Aorta (tissue), 5 donors: ENCODE measurements around the gene PACSIN1. TPM values are rescaled to one million over a fixed set of nuclear protein-coding genes. Genes with fewer than 3 reads are reported as not detected.
A peak's percentile ranks its signal among the peaks of the same experiment; 100 is the strongest.

Experiments
- ATAC-seq: fragments of 200-7000 bp; cut with Tn5 transposase; one replicate; pipeline ENCODE4 v1.9.1; 2022; ENCODE audit warnings: moderate library complexity; ENCODE audit not compliant: low FRiP score
- DNase-seq, 2 donors: peaks; one replicate each; pipeline ENCODE4 v3.0.0-alpha.2; 2020
- H3K27ac ChIP-seq, 2 donors: one replicate each; pipeline ENCODE4 v1.5.1; 2013; ENCODE audit warnings: low read length in 2 of 2, mild to moderate bottlenecking in 2 of 2, moderate library complexity in 2 of 2, control low read depth in 1 of 2, inconsistent platforms in 1 of 2, low read depth in 1 of 2
- H3K27me3 ChIP-seq, 2 donors: one replicate each; pipeline ENCODE4 v1.6.1; 2013; ENCODE audit warnings: control low read depth in 1 of 2, low read length in 1 of 2, mild to moderate bottlenecking in 1 of 2, moderate library complexity in 1 of 2; ENCODE audit not compliant: insufficient read depth in 2 of 2, control insufficient read depth in 1 of 2
- H3K36me3 ChIP-seq, 2 donors: one replicate each; pipeline ENCODE4 v1.6.1; 2013; ENCODE audit warnings: control low read depth in 1 of 2, low read length in 1 of 2, mild to moderate bottlenecking in 1 of 2; ENCODE audit not compliant: insufficient read depth in 2 of 2, control insufficient read depth in 1 of 2
- H3K4me1 ChIP-seq, 2 donors: one replicate each; pipeline ENCODE4 v1.6.1; 2013; ENCODE audit warnings: low read length in 2 of 2, control low read depth in 1 of 2, mild to moderate bottlenecking in 1 of 2, moderate library complexity in 1 of 2; ENCODE audit not compliant: insufficient read depth in 2 of 2, control insufficient read depth in 1 of 2
- H3K4me3 ChIP-seq, 2 donors: one replicate each; pipeline ENCODE4 v1.5.1; 2013; ENCODE audit warnings: low read length in 2 of 2, control low read depth in 1 of 2, mild to moderate bottlenecking in 1 of 2
- H3K9me3 ChIP-seq: one replicate; pipeline ENCODE4 v1.6.1; 2013; ENCODE audit warnings: mild to moderate bottlenecking, low read length; ENCODE audit not compliant: control insufficient read depth
- WGBS, 2 donors: extraction: QIAGEN DNeasy Blood & Tissue Kit; methylation state at CpG; one replicate each; pipeline ENCODE4 v1.1.7; 2013; 5-methylcytosine and 5-hydroxymethylcytosine counted together
- intact Hi-C, 2 donors: fragments of 100-400 bp; cut with DNase I; formaldehyde crosslinking; loops; one replicate each; pipeline versions ENCODE4 v1.14.2 to v1.15.0; 2022
- polyA plus RNA-seq, 2 donors: library from polyadenylated mRNA; stranded (reverse); fragments of 200-250 nt; gene quantifications; one replicate each; pipeline ENCODE4 v1.2.3, GENCODE V29; 2013
- total RNA-seq, 2 donors: library from RNA; stranded (reverse); fragmentation: NEBNext Ultra II Directional; extraction: Animal tissue kit (Norgen Biotek cat#: 25700); gene quantifications; one replicate each; pipeline ENCODE4 v1.2.1, GENCODE V29; 2021
- donor health status: healthy with polysubstance abuse.
- donor health status: Bipolar disorder and iron deficiency.
- donor health status: DM: no; HTN: no; CAD: no.
- donor health status: DM: no; HTN: no; CAD: no.
- donor health status: DM: yes; HTN: yes; CAD: no.

Gene PACSIN1
- total and polyA plus RNA-seq, 4 donors: 0.10 to 0.84 (median 0.10) TPM; not detected in 1

GRCh38 chr6:34568341-34569201 is 102.7 kb downstream of the PACSIN1 start:
- Histone ChIP-seq H3K9me3 (no peaks in the 10 kb centered on the region), H3K4me1 (no peaks in the 10 kb centered on the region), H3K27me3 (no peaks in the 10 kb centered on the region), H3K27ac (no peak overlapping the region), H3K4me3 (no peak overlapping the region), H3K36me3 (no peaks in the 10 kb centered on the region)
- no peak for ATAC-seq
- no peak for DNase-seq
- WGBS, 2 donors: 50 to 52% methylated on average over 12 of the region's 12 CpGs
- intact Hi-C loops: no loop called here

GRCh38 chr6:34569361-34569973 is 103.6 kb downstream of the PACSIN1 start:
- Histone ChIP-seq H3K27ac (no peak overlapping the region), H3K36me3 (no peaks in the 10 kb centered on the region), H3K4me1 (no peaks in the 10 kb centered on the region), H3K9me3 (no peaks in the 10 kb centered on the region), H3K4me3 (no peak overlapping the region), H3K27me3 (no peaks in the 10 kb centered on the region)
- ATAC-seq (no peak), DNase-seq (no peak)
- intact Hi-C loops: no loop called here
- WGBS, 2 donors: 75 to 83% methylated on average over 5 of the region's 5 CpGs

- no peaks in the 10 kb centered on the region for H3K36me3 ChIP-seq
- no peaks in the 10 kb centered on the region for H3K27me3 ChIP-seq
- intact Hi-C loops: no loop called here
- no peaks in the 10 kb centered on the region for H3K4me1 ChIP-seq
- H3K9me3 ChIP-seq: no peaks in the 10 kb centered on the region
- DNase-seq (no peak), ATAC-seq (no peak)
- H3K27ac ChIP-seq: no peak overlapping the region
- no peak overlapping the region for H3K4me3 ChIP-seq
- WGBS, 2 donors: 76 to 77% methylated on average over 21 of the region's 21 CpGs
These were observed 104.4 kb downstream of the PACSIN1 start for GRCh38 chr6:34570066-34570833.

GRCh38 chr6:34571388-34571787 is 105.5 kb downstream of the PACSIN1 start:
- Histone ChIP-seq H3K27ac (no peak overlapping the region), H3K4me1 (no peaks in the 10 kb centered on the region), H3K27me3 (no peaks in the 10 kb centered on the region), H3K9me3 (no peaks in the 10 kb centered on the region), H3K36me3 (no peaks in the 10 kb centered on the region), H3K4me3 (no peak overlapping the region)
- intact Hi-C loops: no loop called here
- no peak for DNase-seq
- no peak for ATAC-seq
- 44 to 48% methylated on average over 9 of the region's 9 CpGs for WGBS, 2 donors

GRCh38 chr6:34572021-34572420 is 106.1 kb downstream of the PACSIN1 start:
- Histone ChIP-seq H3K27ac (no peak overlapping the region), H3K9me3 (no peaks in the 10 kb centered on the region), H3K4me1 (no peaks in the 10 kb centered on the region), H3K27me3 (no peaks in the 10 kb centered on the region), H3K4me3 (no peak overlapping the region), H3K36me3 (no peaks in the 10 kb centered on the region)
- no peak for DNase-seq
- WGBS, 2 donors: 66 to 70% methylated on average over 15 to 16 of the region's 16 CpGs
- ATAC-seq: no peak
- intact Hi-C loops: no loop called here

GRCh38 chr6:34572585-34572984 is 106.7 kb downstream of the PACSIN1 start:
- Histone ChIP-seq H3K9me3 (no peaks in the 10 kb centered on the region), H3K27ac (no peak overlapping the region), H3K36me3 (no peaks in the 10 kb centered on the region), H3K4me1 (no peaks in the 10 kb centered on the region), H3K4me3 (no peak overlapping the region), H3K27me3 (no peaks in the 10 kb centered on the region)
- no peak for ATAC-seq
- intact Hi-C loops: no loop called here
- WGBS, 2 donors: 83 to 85% methylated on average over 6 of the region's 6 CpGs
- no peak for DNase-seq

- Histone ChIP-seq H3K27ac (no peak overlapping the region), H3K9me3 (no peaks in the 10 kb centered on the region), H3K4me3 (no peak overlapping the region), H3K4me1 (no peaks in the 10 kb centered on the region), H3K36me3 (no peaks in the 10 kb centered on the region), H3K27me3 (no peaks in the 10 kb centered on the region)
- 74 to 76% methylated on average over 8 of the region's 8 CpGs for WGBS, 2 donors
- intact Hi-C loops: no loop called here
- DNase-seq (peak in 1 of 2 donors; percentile 41), ATAC-seq (no peak)
These were observed 107.8 kb downstream of the PACSIN1 start for GRCh38 chr6:34573567-34574183.

GRCh38 chr6:34574647-34575293 is 108.9 kb downstream of the PACSIN1 start:
- no peaks in the 10 kb centered on the region for H3K4me1 ChIP-seq
- ATAC-seq: no peak
- H3K4me3 ChIP-seq: no peak overlapping the region
- no peaks in the 10 kb centered on the region for H3K27me3 ChIP-seq
- intact Hi-C loops: no loop called here
- no peak overlapping the region for H3K27ac ChIP-seq
- DNase-seq: no peak
- 66 to 79% methylated on average over 10 of the region's 10 CpGs for WGBS, 2 donors
- H3K36me3 ChIP-seq: no peaks in the 10 kb centered on the region
- H3K9me3 ChIP-seq: no peaks in the 10 kb centered on the region
